H1 (cell line): ENCODE results near the gene PET100. TPM values are rescaled to one million over a fixed set of nuclear protein-coding genes. Genes with fewer than 3 reads are reported as not detected.

ENCODE experiments used
- CTCF ChIA-PET: fragments of 300-600 bp; sonication (Branson Sonifier 250); formaldehyde crosslinking; loops from one replicate; lab custom pipeline; 2021; ENCODE audit not compliant: partially characterized antibody; lab: Charles Lee
- POLR2A ChIA-PET: fragments of 300-600 bp; sonication (Branson Sonifier 250); formaldehyde crosslinking; loops from one replicate; lab custom pipeline; 2021; ENCODE audit warnings: inconsistent platforms; ENCODE audit not compliant: partially characterized antibody; lab: Charles Lee
- DNase-seq, 2 experiments: peaks; one replicate each; pipeline versions ENCODE4 v3.0.0 to v3.0.0-alpha.2; 2010 to 2022; ENCODE audit warnings: low spot score in 2 of 2, low read depth in 1 of 2, mixed read lengths in 1 of 2
- FAIRE-seq: peaks from 2 replicates; lab custom pipeline; 2011; peaks lifted over from hg19 to GRCh38; lab: Jason Lieb, UNC
- H2AFZ ChIP-seq: 2 replicates; pipeline ENCODE4 v1.8.1; 2012; ENCODE audit warnings: low read length, inconsistent platforms
- H2AK5ac ChIP-seq: 2 replicates; pipeline ENCODE4 v1.6.1; 2013; ENCODE audit warnings: low read depth, low read length
- H2BK120ac ChIP-seq: replicated peaks from 2 replicates; pipeline ENCODE3; 2013; ENCODE audit warnings: low read depth, low read length, inconsistent platforms
- H2BK12ac ChIP-seq: 2 replicates; pipeline ENCODE4 v1.6.1; 2013; ENCODE audit warnings: low read depth, low read length
- H2BK15ac ChIP-seq: 2 replicates; pipeline ENCODE4 v1.6.1; 2013; ENCODE audit warnings: low read length
- H2BK20ac ChIP-seq: 2 replicates; pipeline ENCODE4 v1.6.1; 2013; ENCODE audit warnings: low read length
- H2BK5ac ChIP-seq: 2 replicates; pipeline ENCODE4 v1.6.1; 2013; ENCODE audit warnings: low read depth, low read length
- H3K14ac ChIP-seq: 2 replicates; pipeline ENCODE4 v1.6.1; 2013; ENCODE audit warnings: inconsistent platforms; ENCODE audit not compliant: insufficient read length
- H3K18ac ChIP-seq: 2 replicates; pipeline ENCODE4 v1.6.1; 2013; ENCODE audit warnings: low read length; ENCODE audit errors: extremely low read depth
- H3K23ac ChIP-seq: 2 replicates; pipeline ENCODE4 v1.6.1; 2013; ENCODE audit warnings: inconsistent platforms; ENCODE audit not compliant: insufficient read length
- H3K23me2 ChIP-seq: 2 replicates; pipeline ENCODE4 v1.6.1; 2013; ENCODE audit warnings: low read depth, low read length
- H3K27ac ChIP-seq: 2 replicates; pipeline ENCODE4 v1.6.1; 2011; ENCODE audit warnings: low read depth, low read length, inconsistent platforms
- H3K27me3 ChIP-seq, 4 experiments: replicated peaks in 1 of 4; 1 replicate in 1 of 4; 2 replicates in 3 of 4; pipeline versions ENCODE4 v1.6.1 to v1.8.1; 2011 to 2013; ENCODE audit warnings: low read length in 3 of 4, mild to moderate bottlenecking in 3 of 4, inconsistent platforms in 2 of 4, mixed read lengths in 2 of 4, moderate library complexity in 1 of 4; ENCODE audit not compliant: control insufficient read depth in 3 of 4, insufficient read depth in 3 of 4; ENCODE audit errors: extremely low read depth in 1 of 4
- H3K36me3 ChIP-seq, 4 experiments: 2 replicates each; pipeline versions ENCODE4 v1.6.1 to v1.8.1; 2011 to 2013; ENCODE audit warnings: mild to moderate bottlenecking in 4 of 4, low read length in 3 of 4, moderate library complexity in 2 of 4, control low read depth in 1 of 4, inconsistent platforms in 1 of 4; ENCODE audit not compliant: insufficient read depth in 4 of 4, control insufficient read depth in 2 of 4
- H3K4ac ChIP-seq: replicated peaks from 2 replicates; pipeline ENCODE3; 2013; ENCODE audit warnings: low read length, low read depth, mixed read lengths, inconsistent platforms; ENCODE audit not compliant: insufficient read length
- H3K4me1 ChIP-seq, 4 experiments: replicated peaks in 1 of 4; 1 replicate in 1 of 4; 2 replicates in 3 of 4; pipeline versions ENCODE4 v1.6.1 to v1.8.1; 2011 to 2013; ENCODE audit warnings: low read length in 3 of 4, inconsistent platforms in 2 of 4, mixed read lengths in 1 of 4; ENCODE audit not compliant: insufficient read depth in 4 of 4, control insufficient read depth in 3 of 4
- H3K4me2 ChIP-seq, 2 experiments: 2 replicates each; pipeline versions ENCODE4 v1.6.1 to v1.8.1; 2011 to 2013; ENCODE audit warnings: low read depth in 2 of 2, low read length in 2 of 2, control low read depth in 1 of 2, inconsistent platforms in 1 of 2, mild to moderate bottlenecking in 1 of 2; ENCODE audit not compliant: insufficient read depth in 1 of 2
- H3K4me3 ChIP-seq, 4 experiments: fragments of 200-600, 300-600 bp in 1 of 4; sonication (generic), shearing (Covaris generic), sonication (Bioruptor Twin) in 1 of 4; 2 replicates each; pipeline versions ENCODE4 v1.5.1 to v1.8.1; 2011 to 2016; ENCODE audit warnings: low read length in 4 of 4, low read depth in 3 of 4, control low read depth in 2 of 4, inconsistent platforms in 2 of 4, mild to moderate bottlenecking in 2 of 4, mixed read lengths in 1 of 4, moderate library complexity in 1 of 4; ENCODE audit not compliant: insufficient read depth in 2 of 4; ENCODE audit errors: extremely low read depth in 1 of 4
- H3K56ac ChIP-seq: replicated peaks from 2 replicates; pipeline ENCODE3; 2013; ENCODE audit warnings: low read depth, mild to moderate bottlenecking, mixed read lengths, low read length, inconsistent platforms; ENCODE audit not compliant: insufficient read length
- H3K79me1 ChIP-seq: 2 replicates; pipeline ENCODE4 v1.6.1; 2013; ENCODE audit warnings: low read depth, low read length, control low read depth
- H3K79me2 ChIP-seq, 2 experiments: 2 replicates each; pipeline versions ENCODE4 v1.6.1 to v1.8.1; 2012 to 2013; ENCODE audit warnings: low read length in 2 of 2, mild to moderate bottlenecking in 2 of 2, inconsistent platforms in 1 of 2; ENCODE audit not compliant: insufficient read depth in 2 of 2, control insufficient read depth in 1 of 2
- H3K9ac ChIP-seq, 4 experiments: replicated peaks in 1 of 4; 1 replicate in 1 of 4; 2 replicates in 3 of 4; pipeline versions ENCODE4 v1.6.1 to v1.8.1; 2011 to 2013; ENCODE audit warnings: low read depth in 3 of 4, low read length in 3 of 4, control low read depth in 2 of 4, mild to moderate bottlenecking in 2 of 4, moderate library complexity in 2 of 4, inconsistent platforms in 1 of 4; ENCODE audit errors: extremely low read depth in 1 of 4
- H3K9me3 ChIP-seq, 2 experiments: 2 replicates each; pipeline versions ENCODE4 v1.6.1 to v1.8.1; 2012 to 2013; ENCODE audit warnings: mild to moderate bottlenecking in 2 of 2, moderate library complexity in 2 of 2, control low read depth in 1 of 2, inconsistent platforms in 1 of 2, low read depth in 1 of 2, low read length in 1 of 2, mixed read lengths in 1 of 2; ENCODE audit not compliant: insufficient read depth in 2 of 2
- H4K20me1 ChIP-seq, 2 experiments: replicated peaks in 1 of 2; 2 replicates each; pipeline versions ENCODE3 to v1.8.1; 2011 to 2013; ENCODE audit warnings: inconsistent platforms in 2 of 2, low read length in 2 of 2, mild to moderate bottlenecking in 1 of 2; ENCODE audit not compliant: insufficient read depth in 2 of 2, control insufficient read depth in 1 of 2
- H4K5ac ChIP-seq: 2 replicates; pipeline ENCODE4 v1.6.1; 2013; ENCODE audit warnings: low read length, low read depth, mixed read lengths, inconsistent platforms; ENCODE audit not compliant: insufficient read length
- H4K8ac ChIP-seq: 2 replicates; pipeline ENCODE4 v1.8.0; 2013; ENCODE audit warnings: mild to moderate bottlenecking, moderate library complexity, low read length, inconsistent platforms; ENCODE audit not compliant: insufficient read depth; ENCODE audit errors: extremely low read depth
- H4K91ac ChIP-seq: replicated peaks from 2 replicates; pipeline ENCODE3; 2013; ENCODE audit warnings: low read length, mixed read lengths, inconsistent platforms; ENCODE audit not compliant: insufficient read length
- ATF2 ChIP-seq: IDR thresholded peaks from 2 replicates; pipeline ENCODE4 v1.6.1; 2012; ENCODE audit warnings: low read length, inconsistent platforms
- NRF1 ChIP-seq: IDR thresholded peaks from 2 replicates; pipeline ENCODE4 v1.6.1; 2011; ENCODE audit warnings: mild to moderate bottlenecking, low read depth, low read length, improper control_type of control experiment
- PHF8 ChIP-seq: fragments of 200-600 bp; sonication (generic); conservative IDR thresholded peaks from 2 replicates; pipeline ENCODE4 v1.7.1; 2012; ENCODE audit warnings: low read depth, mild to moderate bottlenecking, inconsistent platforms, low read length, moderate library complexity
- RBBP5 ChIP-seq: IDR thresholded peaks from 2 replicates; pipeline ENCODE4 v1.7.1; 2012; ENCODE audit warnings: low read depth, mild to moderate bottlenecking, inconsistent platforms, low read length, moderate library complexity, borderline replicate concordance
- SAP30 ChIP-seq: fragments of 300-600 bp; sonication (generic); IDR thresholded peaks from 2 replicates; pipeline ENCODE4 v1.7.1; 2012; ENCODE audit warnings: low read length, moderate library complexity, mild to moderate bottlenecking, inconsistent platforms; ENCODE audit not compliant: insufficient read depth, insufficient replicate concordance
- SRF ChIP-seq: IDR thresholded peaks from 2 replicates; pipeline ENCODE4 v1.6.1; 2011; ENCODE audit warnings: mild to moderate bottlenecking, low read depth, low read length, moderate library complexity
- TAF1 ChIP-seq: IDR thresholded peaks from 2 replicates; pipeline ENCODE4 v1.6.1; 2011; ENCODE audit warnings: mild to moderate bottlenecking, low read depth, low read length
- TAF7 ChIP-seq: optimal IDR thresholded peaks from 2 replicates; pipeline ENCODE3; 2011; ENCODE audit warnings: low read depth, mild to moderate bottlenecking, inconsistent platforms, low read length, moderate library complexity, borderline replicate concordance
- USF2 ChIP-seq: IDR thresholded peaks from 2 replicates; pipeline ENCODE4 v1.6.1; 2011; ENCODE audit warnings: low read length, improper control_type of control experiment
- WGBS, 2 experiments: shearing (Covaris generic) in 1 of 2; methylation state at CpG; one replicate each; pipeline versions ENCODE4 v1.1.6 to v1.1.7; 2013 to 2015; ENCODE audit warnings: low lambda C conversion rate in 2 of 2, mixed read lengths in 2 of 2, inconsistent platforms in 1 of 2, low coverage in 1 of 2, missing lambda C conversion rate in 1 of 2; ENCODE audit not compliant: insufficient replicate concordance in 2 of 2, insufficient coverage in 1 of 2, insufficient read length in 1 of 2; ENCODE audit errors: extremely low coverage in 1 of 2, missing lambda C conversion rate in 1 of 2; 5-methylcytosine and 5-hydroxymethylcytosine counted together
- polyA plus RNA-seq, 7 experiments: library from polyadenylated mRNA; depleted of rRNA in 3 of 7; stranded (reverse) in 5 of 7; unstranded in 2 of 7; fragments of >200 nt in 5 of 7; fragments of 200-250 nt in 2 of 7; gene quantifications; 1 replicate in 5 of 7; 2 replicates in 1 of 7; 4 replicates in 1 of 7; pipeline versions ENCODE4 v1.2.1 to v1.2.3, GENCODE V29; 2011 to 2013; ENCODE audit warnings: missing spikeins in 2 of 7, mixed read lengths in 2 of 7
- total RNA-seq: library from RNA; stranded (reverse); fragmentation: NEBNext Ultra II Directional; extraction: Animal tissue kit (Norgen Biotek cat#: 25700); gene quantifications from 2 replicates; pipeline ENCODE4 v1.2.1, GENCODE V29; 2021

Gene PET100
- total and polyA plus RNA-seq, 2 of the 8 experiments (the other 6 are each of a cell fraction or from before 2014, with no cell fraction given), result 80.8 to 105 TPM

GRCh38 chr19:7610491-7611240 lies 18.9 kb upstream of the PET100 start:
- Histone ChIP-seq H2BK12ac (no peak overlapping the region), H3K4me2 (no peak overlapping the region), H3K23me2 (no peaks in the 10 kb centered on the region), H3K18ac (no peak overlapping the region), H4K5ac (no peak overlapping the region), H2BK120ac (no peak overlapping the region), H3K14ac (no peak overlapping the region), H3K9ac (no peak overlapping the region), H2AFZ (no peak overlapping the region), H3K27ac (no peak overlapping the region), H3K9me3 (no peaks in the 10 kb centered on the region), H3K36me3 (peaks cover 2 to 39% (median 14%) of the 10 kb centered on the region in 4 experiments; a peak in 6 of 8 replicates), H2AK5ac (no peak overlapping the region), H2BK20ac (no peak overlapping the region), H4K20me1 (peaks cover 0 to 14% of the 10 kb centered on the region in 2 experiments), H3K4me1 (no peaks in the 10 kb centered on the region), H3K4me3 (no peak overlapping the region), H3K23ac (no peak overlapping the region), H4K8ac (no peak overlapping the region), H3K56ac (no peak overlapping the region), H3K79me2 (no peaks in the 10 kb centered on the region), H3K27me3 (no peaks in the 10 kb centered on the region), H3K79me1 (no peaks in the 10 kb centered on the region; the same call in 1 of the 2 replicates), H2BK15ac (no peak overlapping the region), H3K4ac (no peak overlapping the region), H2BK5ac (no peak overlapping the region), H4K91ac (no peak overlapping the region)
- DNase-seq (no peak), FAIRE-seq (no peak)
- 93% methylated on average over 21 of the region's 31 CpGs; no CpG with 5 or more reads in 1 of the 2 experiments for WGBS, 2 experiments
- ChIA-PET POLR2A (interaction anchor here (0.9 to 6.2 kb wide), 4 partner anchors 9 to 18 kb away, joined by 3 to 29 read pairs (median 4); partner anchors contain the start of gene CAMSAP3), CTCF (interaction anchor here (1.5 kb wide), 1 partner anchor 10 kb away, joined by 3 read pairs; no protein-coding TSS in a partner anchor)
- TF ChIP-seq TAF7 (no peak), PHF8 (no peak), SRF (no peak), TAF1 (no peak), NRF1 (no peak), SAP30 (no peak), ATF2 (no peak), USF2 (no peak), RBBP5 (no peak)
